ENCODE data around the gene NPBWR2. TPM values are rescaled to one million over a fixed set of nuclear protein-coding genes. Genes with fewer than 3 reads are reported as not detected.
A peak's percentile ranks its signal among the peaks of the same experiment; 100 is the strongest.

Gene NPBWR2
- polyA plus RNA-seq, 1 of the 3 experiments (the other 2 are of a cell fraction), result not detected

GRCh38 chr20:64092258-64093012 lies 14.9 kb downstream of the NPBWR2 start:
- Histone ChIP-seq H3K36me3 (replicated peaks in 1 of 2; ENCODE audit: control insufficient read depth in 1 of 2, insufficient read depth in 2 of 2, low read length in 1 of 2) (no peaks in the 10 kb centered on the region), H3K4me1 (ENCODE audit: control insufficient read depth in 1 of 2, insufficient read depth in 2 of 2, low read depth in 1 of 2, low read length in 1 of 2) (peaks cover 0 to 28% of the 10 kb centered on the region in 2 experiments; a peak in 1 of 4 replicates), H2AFZ (ENCODE audit: low read depth) (no peak overlapping the region), H3K27ac (ENCODE audit: low read depth in 2 of 2, low read length in 1 of 2) (peak overlapping the region in 1 of 2 experiments; percentile 8; a peak in 1 of 4 replicates), H3K9ac (no peak overlapping the region), H3K9me2 (no peaks in the 10 kb centered on the region), H3K79me2 (ENCODE audit: insufficient read depth) (no peaks in the 10 kb centered on the region), H3K9me3 (no peaks in the 10 kb centered on the region), H3F3A (replicated peaks; ENCODE audit: insufficient read depth) (no peaks in the 10 kb centered on the region), H3K4me2 (no peak overlapping the region), H3K27me3 (ENCODE audit: insufficient read depth) (no peaks in the 10 kb centered on the region), H3K4me3 (ENCODE audit: low read depth in 2 of 2, low read length in 1 of 2) (no peak overlapping the region), H4K20me1 (ENCODE audit: insufficient read depth) (no peaks in the 10 kb centered on the region)
- DNase-seq, result no peak
- ChIA-PET POLR2A (no interaction called here), CTCF (interaction anchor here (0.9 to 2.6 kb wide), 7 partner anchors 9 to 28 kb away, joined by 3 to 12 read pairs (median 7); no protein-coding TSS in a partner anchor)
- TF ChIP-seq NFIC (IDR thresholded peaks at IDR 0.05; ENCODE audit: borderline replicate concordance), result no peak
- TF ChIP-seq NRF1 (IDR thresholded peaks at IDR 0.05; ENCODE audit: low read depth, low read length), result no peak
- TF ChIP-seq SMC3 (IDR thresholded peaks at IDR 0.05; ENCODE audit: low read depth, low read length), result no peak
- no peak for TF ChIP-seq EZH2phosphoT487 (IDR thresholded peaks at IDR 0.05; ENCODE audit: borderline replicate concordance, low read depth)
- TF ChIP-seq USF1 (IDR thresholded peaks at IDR 0.05; ENCODE audit: borderline replicate concordance, low read depth), result no peak
- no peak for TF ChIP-seq RCOR1 (IDR thresholded peaks at IDR 0.05; ENCODE audit: low read length)
- no peak for TF ChIP-seq TAF1 (IDR thresholded peaks at IDR 0.05; ENCODE audit: borderline replicate concordance, low read depth, low read length)
- TF ChIP-seq CHD2 (IDR thresholded peaks at IDR 0.05; ENCODE audit: low read length, partially characterized antibody), result no peak
- no peak for TF ChIP-seq USF2 (IDR thresholded peaks at IDR 0.05; ENCODE audit: borderline replicate concordance, low read depth, low read length)
- TF ChIP-seq, protein P1, sequence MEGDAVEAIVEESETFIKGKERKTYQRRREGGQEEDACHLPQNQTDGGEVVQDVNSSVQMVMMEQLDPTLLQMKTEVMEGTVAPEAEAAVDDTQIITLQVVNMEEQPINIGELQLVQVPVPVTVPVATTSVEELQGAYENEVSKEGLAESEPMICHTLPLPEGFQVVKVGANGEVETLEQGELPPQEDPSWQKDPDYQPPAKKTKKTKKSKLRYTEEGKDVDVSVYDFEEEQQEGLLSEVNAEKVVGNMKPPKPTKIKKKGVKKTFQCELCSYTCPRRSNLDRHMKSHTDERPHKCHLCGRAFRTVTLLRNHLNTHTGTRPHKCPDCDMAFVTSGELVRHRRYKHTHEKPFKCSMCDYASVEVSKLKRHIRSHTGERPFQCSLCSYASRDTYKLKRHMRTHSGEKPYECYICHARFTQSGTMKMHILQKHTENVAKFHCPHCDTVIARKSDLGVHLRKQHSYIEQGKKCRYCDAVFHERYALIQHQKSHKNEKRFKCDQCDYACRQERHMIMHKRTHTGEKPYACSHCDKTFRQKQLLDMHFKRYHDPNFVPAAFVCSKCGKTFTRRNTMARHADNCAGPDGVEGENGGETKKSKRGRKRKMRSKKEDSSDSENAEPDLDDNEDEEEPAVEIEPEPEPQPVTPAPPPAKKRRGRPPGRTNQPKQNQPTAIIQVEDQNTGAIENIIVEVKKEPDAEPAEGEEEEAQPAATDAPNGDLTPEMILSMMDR (IDR thresholded peaks at IDR 0.05), result no peak
- TF ChIP-seq TEAD4 (IDR thresholded peaks at IDR 0.05; ENCODE audit: borderline replicate concordance, insufficient read depth), result no peak
- no peak for TF ChIP-seq REST (IDR thresholded peaks at IDR 0.05; ENCODE audit: low read depth, low read length)
- TF ChIP-seq, protein P2, sequence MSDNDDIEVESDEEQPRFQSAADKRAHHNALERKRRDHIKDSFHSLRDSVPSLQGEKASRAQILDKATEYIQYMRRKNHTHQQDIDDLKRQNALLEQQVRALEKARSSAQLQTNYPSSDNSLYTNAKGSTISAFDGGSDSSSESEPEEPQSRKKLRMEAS (IDR thresholded peaks at IDR 0.05; ENCODE audit: low read depth), result no peak
- TF ChIP-seq MEF2A (IDR thresholded peaks at IDR 0.05; ENCODE audit: borderline replicate concordance, low read depth), result no peak
- no peak for TF ChIP-seq RXRA (IDR thresholded peaks at IDR 0.05; ENCODE audit: borderline replicate concordance, low read depth)
- no peak for TF ChIP-seq MXI1 (IDR thresholded peaks at IDR 0.05; ENCODE audit: low read depth, low read length)
- whole genome bisulfite sequencing (ENCODE audit: low lambda C conversion rate), result 88% methylated on average over 6 of the region's 27 CpGs

Data from SK-N-SH (cell line).